HG02973 (cell line): ENCODE results near the gene ACTL9.

Experiments used
- ATAC-seq: cut with Tn5 transposase; IDR thresholded peaks from one replicate; pipeline ENCODE4 v1.9.1; 2021; ENCODE audit warnings: moderate library complexity; ENCODE audit not compliant: unreplicated experiment

The ACTL9 gene

GRCh38 chr19:8686549-8686948, 12.0 kb downstream of the ACTL9 start:
- no peak for ATAC-seq

GRCh38 chr19:8684001-8684902, 14.3 kb downstream of the ACTL9 start:
- ATAC-seq = no peak

- no peak for ATAC-seq
Observed at GRCh38 chr19:8682931-8683330, 15.7 kb downstream of the ACTL9 start.

GRCh38 chr19:8682472-8682871, 16.1 kb downstream of the ACTL9 start:
- ATAC-seq = no peak

- ATAC-seq = no peak
Observed at GRCh38 chr19:8681345-8682029, 17.1 kb downstream of the ACTL9 start.

GRCh38 chr19:8680676-8681344, 17.8 kb downstream of the ACTL9 start:
- ATAC-seq = no peak

GRCh38 chr19:8678244-8678807, 20.3 kb downstream of the ACTL9 start:
- no peak for ATAC-seq

GRCh38 chr19:8675066-8675465, 23.5 kb downstream of the ACTL9 start:
- ATAC-seq = no peak

GRCh38 chr19:8673276-8673891, 25.2 kb downstream of the ACTL9 start:
- ATAC-seq = no peak

- ATAC-seq = no peak
Observed at GRCh38 chr19:8666814-8667405, 31.7 kb downstream of the ACTL9 start.

GRCh38 chr19:8665468-8666213, 33.0 kb downstream of the ACTL9 start:
- no peak for ATAC-seq

- no peak for ATAC-seq
Observed at GRCh38 chr19:8664671-8665057, 33.9 kb downstream of the ACTL9 start.

- no peak for ATAC-seq
Observed at GRCh38 chr19:8663920-8664670, 34.5 kb downstream of the ACTL9 start.

- ATAC-seq = no peak
Observed at GRCh38 chr19:8662263-8662662, 36.3 kb downstream of the ACTL9 start.

GRCh38 chr19:8659905-8660304, 38.7 kb downstream of the ACTL9 start:
- no peak for ATAC-seq

- no peak for ATAC-seq
Observed at GRCh38 chr19:8657869-8658268, 40.7 kb downstream of the ACTL9 start.

- no peak for ATAC-seq
Observed at GRCh38 chr19:8655340-8655709, 43.3 kb downstream of the ACTL9 start.

GRCh38 chr19:8654591-8655339, 43.8 kb downstream of the ACTL9 start:
- ATAC-seq = no peak
